A172 (cell line): Measurements from ENCODE around the gene PIAS1. TPM values are rescaled to one million over a fixed set of nuclear protein-coding genes. Genes with fewer than 3 reads are reported as not detected.
A peak's percentile ranks its signal among the peaks of the same experiment; 100 is the strongest.
"Not testable (repeated sequence)": the region's sequence is repeated elsewhere in the genome, so short reads cannot be mapped to it uniquely, and the experiment has no call there.

Experiments
- DNase-seq: peaks from one replicate; pipeline ENCODE4 v3.0.0-alpha.2; 2015; ENCODE audit warnings: low spot score
- total RNA-seq: library from RNA; depleted of rRNA; stranded (reverse); fragments of >200 nt; shearing (Covaris generic); gene quantifications from 2 replicates; pipeline ENCODE4 v1.2.3, GENCODE V29; 2014

The PIAS1 gene
- total RNA-seq, 1 experiment from 2014 or later = 6.8 TPM

- no peak for DNase-seq
These were observed 19.3 kb upstream of the PIAS1 start for GRCh38 chr15:68034719-68035293.

GRCh38 chr15:68038246-68038645, 15.9 kb upstream of the PIAS1 start:
- DNase-seq = no peak

- no peak for DNase-seq
These were observed 14.0 kb upstream of the PIAS1 start for GRCh38 chr15:68040144-68040543.

GRCh38 chr15:68042156-68042854, 11.8 kb upstream of the PIAS1 start:
- no peak for DNase-seq

GRCh38 chr15:68042855-68043222, 11.3 kb upstream of the PIAS1 start:
- no peak for DNase-seq

GRCh38 chr15:68045289-68046265, 8.5 kb upstream of the PIAS1 start:
- DNase-seq = no peak

- no peak for DNase-seq
These were observed 6.3 kb upstream of the PIAS1 start for GRCh38 chr15:68047826-68048225.

GRCh38 chr15:68051109-68051508, 3.0 kb upstream of the PIAS1 start:
- DNase-seq = no peak

GRCh38 chr15:68051907-68052306, 2.2 kb upstream of the PIAS1 start:
- DNase-seq = no peak

- DNase-seq = no peak
These were observed 1.7 kb upstream of the PIAS1 start for GRCh38 chr15:68052431-68052830.

GRCh38 chr15:68053001-68053400, 1.1 kb upstream of the PIAS1 start:
- no peak for DNase-seq

- DNase-seq = peak; percentile 21
These were observed 611 bp downstream of the PIAS1 start for GRCh38 chr15:68054628-68055223.

- DNase-seq = peak; percentile 49
These were observed 1.1 kb downstream of the PIAS1 start for GRCh38 chr15:68055224-68055705.

- no peak for DNase-seq
These were observed 2.2 kb downstream of the PIAS1 start for GRCh38 chr15:68056097-68056865.

GRCh38 chr15:68057034-68057433, 2.9 kb downstream of the PIAS1 start:
- DNase-seq = no peak

GRCh38 chr15:68057758-68058157, 3.6 kb downstream of the PIAS1 start:
- DNase-seq = no peak

GRCh38 chr15:68058970-68059369, 4.9 kb downstream of the PIAS1 start:
- not testable (repeated sequence) for DNase-seq

- no peak for DNase-seq
These were observed 5.5 kb downstream of the PIAS1 start for GRCh38 chr15:68059630-68060029.

GRCh38 chr15:68061171-68061570, 7.1 kb downstream of the PIAS1 start:
- no peak for DNase-seq

GRCh38 chr15:68061602-68062001, 7.5 kb downstream of the PIAS1 start:
- no peak for DNase-seq

- DNase-seq = no peak
These were observed 8.1 kb downstream of the PIAS1 start for GRCh38 chr15:68062214-68062613.
